H9 (cell line): ENCODE measurements around the gene HSPA1L. TPM values are rescaled to one million over a fixed set of nuclear protein-coding genes. Genes with fewer than 3 reads are reported as not detected.

ENCODE experiments used
- DNase-seq: peaks from one replicate; pipeline ENCODE4 v3.0.0-alpha.2; 2017
- H2AFZ ChIP-seq: one replicate; pipeline ENCODE4 v1.6.1; 2013; ENCODE audit warnings: mild to moderate bottlenecking, low read length, control low read depth, moderate library complexity
- H2AK5ac ChIP-seq: 2 replicates; pipeline ENCODE4 v1.6.1; 2013; ENCODE audit warnings: low read length, control low read depth, mixed read lengths; ENCODE audit not compliant: insufficient read length
- H2BK120ac ChIP-seq: one replicate; pipeline ENCODE4 v1.6.1; 2013; ENCODE audit warnings: low read depth, mild to moderate bottlenecking, low read length, control low read depth, inconsistent platforms; ENCODE audit not compliant: poor library complexity, severe bottlenecking
- H2BK12ac ChIP-seq: 2 replicates; pipeline ENCODE4 v1.6.1; 2013; ENCODE audit warnings: low read length, control low read depth, mixed read lengths, low read depth; ENCODE audit not compliant: insufficient read length
- H2BK15ac ChIP-seq: 2 replicates; pipeline ENCODE4 v1.6.1; 2013; ENCODE audit warnings: low read depth, low read length, control low read depth
- H2BK20ac ChIP-seq: one replicate; pipeline ENCODE4 v1.6.1; 2013; ENCODE audit warnings: low read depth, mild to moderate bottlenecking, low read length, control low read depth, inconsistent platforms; ENCODE audit not compliant: poor library complexity, severe bottlenecking
- H2BK5ac ChIP-seq: 2 replicates; pipeline ENCODE4 v1.6.1; 2013; ENCODE audit warnings: low read length, control low read depth, mixed read lengths; ENCODE audit not compliant: insufficient read length
- H3K14ac ChIP-seq: 2 replicates; pipeline ENCODE4 v1.6.1; 2013; ENCODE audit warnings: low read length, control low read depth; ENCODE audit not compliant: insufficient read depth
- H3K18ac ChIP-seq: 2 replicates; pipeline ENCODE4 v1.6.1; 2013; ENCODE audit warnings: low read depth, mild to moderate bottlenecking, mixed read lengths, low read length, control low read depth; ENCODE audit not compliant: insufficient read length
- H3K23ac ChIP-seq: 2 replicates; pipeline ENCODE4 v1.6.1; 2013; ENCODE audit warnings: low read length, control low read depth, mixed read lengths, low read depth; ENCODE audit not compliant: insufficient read length
- H3K23me2 ChIP-seq: 2 replicates; pipeline ENCODE4 v1.6.1; 2013; ENCODE audit warnings: low read depth, mild to moderate bottlenecking, mixed read lengths, low read length, control low read depth; ENCODE audit not compliant: insufficient read length, poor library complexity, severe bottlenecking
- H3K27ac ChIP-seq: 2 replicates; pipeline ENCODE4 v1.5.1; 2013; ENCODE audit warnings: low read length, control low read depth, mixed read lengths, low read depth; ENCODE audit not compliant: insufficient read length
- H3K27me3 ChIP-seq: 2 replicates; pipeline ENCODE4 v1.6.1; 2013; ENCODE audit warnings: low read length, control low read depth, inconsistent platforms; ENCODE audit not compliant: insufficient read depth
- H3K4ac ChIP-seq: 2 replicates; pipeline ENCODE4 v1.6.1; 2013; ENCODE audit warnings: low read depth, mild to moderate bottlenecking, control low read depth, inconsistent platforms, low read length, moderate library complexity
- H3K4me1 ChIP-seq: 2 replicates; pipeline ENCODE4 v1.6.1; 2013; ENCODE audit warnings: low read length, control low read depth, inconsistent platforms; ENCODE audit not compliant: insufficient read depth
- H3K4me2 ChIP-seq: 2 replicates; pipeline ENCODE4 v1.6.1; 2013; ENCODE audit warnings: low read length, control low read depth, mixed read lengths; ENCODE audit not compliant: insufficient read length, insufficient read depth
- H3K56ac ChIP-seq: 2 replicates; pipeline ENCODE4 v1.6.1; 2013; ENCODE audit warnings: low read depth, mild to moderate bottlenecking, mixed read lengths, low read length, control low read depth; ENCODE audit not compliant: insufficient read length
- H3K79me1 ChIP-seq: 2 replicates; pipeline ENCODE4 v1.6.1; 2013; ENCODE audit warnings: low read depth, mild to moderate bottlenecking, moderate library complexity, low read length, control low read depth, inconsistent platforms; ENCODE audit not compliant: insufficient read depth, poor library complexity, severe bottlenecking
- H3K79me2 ChIP-seq: 2 replicates; pipeline ENCODE4 v1.6.1; 2013; ENCODE audit warnings: low read length, control low read depth, inconsistent platforms; ENCODE audit not compliant: insufficient read depth
- H3K9ac ChIP-seq: 2 replicates; pipeline ENCODE4 v1.6.1; 2013; ENCODE audit warnings: low read length, control low read depth, mixed read lengths; ENCODE audit not compliant: insufficient read length; ENCODE audit errors: extremely low read depth
- H3K9me3 ChIP-seq: one replicate; pipeline ENCODE4 v1.6.1; 2013; ENCODE audit warnings: low read depth, low read length, inconsistent platforms; ENCODE audit not compliant: control insufficient read depth
- H3T11ph ChIP-seq: one replicate; pipeline ENCODE4 v1.6.1; 2013; ENCODE audit warnings: mild to moderate bottlenecking, low read length, control low read depth, inconsistent platforms
- H4K20me1 ChIP-seq: one replicate; pipeline ENCODE4 v1.6.1; 2013; ENCODE audit not compliant: control insufficient read depth, insufficient read length, insufficient read depth
- H4K5ac ChIP-seq: 2 replicates; pipeline ENCODE4 v1.6.1; 2013; ENCODE audit warnings: low read depth, mild to moderate bottlenecking, mixed read lengths, low read length, control low read depth; ENCODE audit not compliant: insufficient read length
- H4K8ac ChIP-seq: replicated peaks from 2 replicates; pipeline ENCODE4 v1.6.1; 2013; ENCODE audit warnings: low read length, control low read depth, mixed read lengths, low read depth; ENCODE audit not compliant: insufficient read length
- H4K91ac ChIP-seq: 2 replicates; pipeline ENCODE4 v1.6.1; 2013; ENCODE audit warnings: low read depth, mild to moderate bottlenecking, moderate library complexity, mixed read lengths, low read length, control low read depth; ENCODE audit not compliant: insufficient read length
- H3K27ac Mint-ChIP-seq, 3 experiments: 2 replicates in 2 of 3; 3 replicates in 1 of 3; pipeline ENCODE4 v1.8.0; 2020 to 2021; ENCODE audit warnings: mixed read lengths in 3 of 3, mild to moderate bottlenecking in 1 of 3, moderate library complexity in 1 of 3
- H3K27me3 Mint-ChIP-seq: 2 replicates; pipeline ENCODE4 v1.8.0; 2021; ENCODE audit warnings: low read depth, mild to moderate bottlenecking, moderate library complexity, mixed read lengths
- H3K36me3 Mint-ChIP-seq, 3 experiments: 2 replicates in 2 of 3; 3 replicates in 1 of 3; pipeline ENCODE4 v1.8.0; 2020 to 2021; ENCODE audit warnings: low read depth in 3 of 3, mixed read lengths in 3 of 3; ENCODE audit not compliant: insufficient read depth in 1 of 3
- H3K4me1 Mint-ChIP-seq, 2 experiments: 2 replicates each; pipeline ENCODE4 v1.8.0; 2020; ENCODE audit warnings: mixed read lengths in 2 of 2
- H3K4me3 Mint-ChIP-seq, 2 experiments: 2 replicates in 1 of 2; 3 replicates in 1 of 2; pipeline ENCODE4 v1.8.0; 2020 to 2021; ENCODE audit warnings: mild to moderate bottlenecking in 2 of 2, mixed read lengths in 2 of 2, moderate library complexity in 1 of 2
- H3K9me3 Mint-ChIP-seq, 2 experiments: 2 replicates in 1 of 2; 3 replicates in 1 of 2; pipeline ENCODE4 v1.8.0; 2020; ENCODE audit warnings: mild to moderate bottlenecking in 2 of 2, mixed read lengths in 2 of 2, moderate library complexity in 1 of 2
- CTCF ChIP-seq: fragments of 200-600 bp; sonication (generic); conservative IDR thresholded peaks from 3 replicates; pipeline ENCODE4 v1.8.0; 2021; ENCODE audit warnings: antibody characterized with exemption, mild to moderate bottlenecking
- WGBS: extraction: QIAGEN DNeasy Blood & Tissue Kit; methylation state at CpG from one replicate; pipeline ENCODE4 v1.1.7; 2013; ENCODE audit warnings: missing lambda C conversion rate, low lambda C conversion rate, mixed read lengths; ENCODE audit not compliant: insufficient read length; ENCODE audit errors: extremely low coverage; 5-methylcytosine and 5-hydroxymethylcytosine counted together
- total RNA-seq: library from RNA; stranded (reverse); gene quantifications from 2 replicates; pipeline ENCODE4 v1.2.1, GENCODE V29; 2021

The HSPA1L gene
- total RNA-seq, 1 experiment from 2014 or later = 2.5 TPM

GRCh38 chr6:31764198-31764597 is 50.9 kb downstream of the HSPA1L start:
- Mint-ChIP-seq H3K4me3 (no peak overlapping the region), H3K27me3 (no peaks in the 10 kb centered on the region; the same call in 1 of the 2 replicates), H3K27ac (peak overlapping the region in 2 of 3 experiments; percentile 37 to 76; a peak in 2 of 7 replicates), H3K36me3 (peaks cover 13 to 37% (median 29%) of the 10 kb centered on the region in 3 experiments), H3K4me1 (peaks cover 23 to 27% of the 10 kb centered on the region in 2 experiments), H3K9me3 (no peaks in the 10 kb centered on the region; a peak in 1 of 5 replicates)
- Histone ChIP-seq H3K4me1 (no peaks in the 10 kb centered on the region), H3K9ac (no peak overlapping the region), H3K79me1 (no peaks in the 10 kb centered on the region), H2BK15ac (no peak overlapping the region), H3K14ac (no peak overlapping the region), H3K18ac (no peak overlapping the region), H2BK5ac (no peak overlapping the region), H3K27me3 (no peaks in the 10 kb centered on the region), H3K23ac (no peak overlapping the region), H4K8ac (no peak overlapping the region), H3K4me2 (no peak overlapping the region), H3K27ac (no peak overlapping the region), H3T11ph (no peak overlapping the region), H2BK12ac (no peak overlapping the region), H3K79me2 (no peaks in the 10 kb centered on the region), H3K23me2 (no peaks in the 10 kb centered on the region), H3K4ac (no peak overlapping the region), H4K20me1 (no peaks in the 10 kb centered on the region), H2AFZ (no peak overlapping the region), H4K91ac (no peak overlapping the region), H2BK20ac (no peak overlapping the region), H2BK120ac (no peak overlapping the region), H4K5ac (no peak overlapping the region), H2AK5ac (no peak overlapping the region), H3K56ac (no peak overlapping the region), H3K9me3 (no peaks in the 10 kb centered on the region)
- no peak for TF ChIP-seq CTCF
- no peak for DNase-seq
- no CpG with 5 or more reads among the region's 4 CpGs for WGBS
